ENCODE measurements around the gene OR4B1.
"Not testable (repeated sequence)": the region's sequence is repeated elsewhere in the genome, so short reads cannot be mapped to it uniquely, and the experiment has no call there.

The OR4B1 gene

DNA sequence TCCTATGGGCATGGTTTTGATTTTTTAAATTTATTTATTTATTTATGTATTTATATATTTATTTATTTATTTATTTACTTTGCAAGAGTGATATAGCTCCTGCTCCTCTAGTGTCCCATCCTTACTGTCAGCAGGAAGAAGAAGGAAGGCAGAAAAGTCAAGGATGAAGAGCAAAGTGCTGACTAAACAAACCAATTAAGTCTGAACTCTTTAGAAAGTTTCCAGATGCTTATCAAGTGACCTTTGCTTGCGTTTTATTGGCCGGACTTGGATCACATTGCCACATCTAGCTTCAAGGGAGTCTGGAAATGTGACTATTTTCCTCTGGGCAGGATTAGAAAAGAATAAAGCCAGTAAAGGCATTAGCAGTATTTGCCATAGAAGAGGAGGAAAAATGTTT, 8.7 kb upstream of the OR4B1 start:
- DNase-seq (ENCODE audit: low read depth): no peak
- TF ChIP-seq, protein P1, sequence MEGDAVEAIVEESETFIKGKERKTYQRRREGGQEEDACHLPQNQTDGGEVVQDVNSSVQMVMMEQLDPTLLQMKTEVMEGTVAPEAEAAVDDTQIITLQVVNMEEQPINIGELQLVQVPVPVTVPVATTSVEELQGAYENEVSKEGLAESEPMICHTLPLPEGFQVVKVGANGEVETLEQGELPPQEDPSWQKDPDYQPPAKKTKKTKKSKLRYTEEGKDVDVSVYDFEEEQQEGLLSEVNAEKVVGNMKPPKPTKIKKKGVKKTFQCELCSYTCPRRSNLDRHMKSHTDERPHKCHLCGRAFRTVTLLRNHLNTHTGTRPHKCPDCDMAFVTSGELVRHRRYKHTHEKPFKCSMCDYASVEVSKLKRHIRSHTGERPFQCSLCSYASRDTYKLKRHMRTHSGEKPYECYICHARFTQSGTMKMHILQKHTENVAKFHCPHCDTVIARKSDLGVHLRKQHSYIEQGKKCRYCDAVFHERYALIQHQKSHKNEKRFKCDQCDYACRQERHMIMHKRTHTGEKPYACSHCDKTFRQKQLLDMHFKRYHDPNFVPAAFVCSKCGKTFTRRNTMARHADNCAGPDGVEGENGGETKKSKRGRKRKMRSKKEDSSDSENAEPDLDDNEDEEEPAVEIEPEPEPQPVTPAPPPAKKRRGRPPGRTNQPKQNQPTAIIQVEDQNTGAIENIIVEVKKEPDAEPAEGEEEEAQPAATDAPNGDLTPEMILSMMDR (IDR thresholded peaks at IDR 0.05; ENCODE audit: insufficient read depth, low read depth, low read length, missing control alignments): no peak
- H3K4me3 ChIP-seq (ENCODE audit: low read length): no peak overlapping the region

- TF ChIP-seq, protein P1 (IDR thresholded peaks at IDR 0.05; ENCODE audit: insufficient read depth, low read depth, low read length, missing control alignments): no peak
- DNase-seq (ENCODE audit: low read depth): no peak
- H3K4me3 ChIP-seq (ENCODE audit: low read length): no peak overlapping the region
Observed at GRCh38 chr11:48210052-48210451, 6.6 kb upstream of the OR4B1 start.

- TF ChIP-seq, protein P1 (IDR thresholded peaks at IDR 0.05; ENCODE audit: insufficient read depth, low read depth, low read length, missing control alignments): no peak
- no peak overlapping the region for H3K4me3 ChIP-seq (ENCODE audit: low read length)
- DNase-seq (ENCODE audit: low read depth): no peak
Observed at GRCh38 chr11:48228761-48229160, 12.2 kb downstream of the OR4B1 start.

GRCh38 chr11:48230057-48230456, 13.4 kb downstream of the OR4B1 start:
- H3K4me3 ChIP-seq (ENCODE audit: low read length); DNase-seq (ENCODE audit: low read depth): not testable (repeated sequence)

- TF ChIP-seq, protein P1 (IDR thresholded peaks at IDR 0.05; ENCODE audit: insufficient read depth, low read depth, low read length, missing control alignments): no peak
- DNase-seq (ENCODE audit: low read depth): no peak
- H3K4me3 ChIP-seq (ENCODE audit: low read length): no peak overlapping the region
Observed at GRCh38 chr11:48237727-48238126, 21.1 kb downstream of the OR4B1 start.

DNA sequence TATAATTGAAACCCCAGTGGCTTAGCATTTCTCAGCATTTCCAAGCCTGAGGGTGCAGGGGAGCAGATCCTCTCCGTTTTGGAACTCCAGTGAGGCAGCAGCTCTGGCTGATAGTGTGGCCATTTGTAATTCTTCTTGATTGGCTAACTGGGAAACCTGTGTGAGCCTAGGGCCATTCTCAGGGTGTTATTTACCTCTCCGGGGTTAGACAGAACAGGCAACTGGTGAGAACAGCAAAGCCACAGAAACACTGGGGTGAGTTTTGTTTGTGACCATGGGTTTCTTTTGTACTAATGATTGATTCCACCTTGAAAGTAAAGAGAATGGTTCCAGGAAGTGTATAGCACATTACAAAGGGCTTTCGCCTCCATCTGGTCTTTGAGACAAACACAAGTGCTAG, 25.9 kb downstream of the OR4B1 start:
- H3K4me3 ChIP-seq (ENCODE audit: low read length): no peak overlapping the region
- TF ChIP-seq, protein P1 (IDR thresholded peaks at IDR 0.05; ENCODE audit: insufficient read depth, low read depth, low read length, missing control alignments): no peak
- DNase-seq (ENCODE audit: low read depth): no peak

GRCh38 chr11:48244804-48245203, 28.2 kb downstream of the OR4B1 start, which contains the start of gene OR4X2:
TSS of gene OR4X2 (plus strand) at chr11:48245104. CDS start at chr11:48245104, 0 bp downstream.
- DNase-seq (ENCODE audit: low read depth): no peak
- H3K4me3 ChIP-seq (ENCODE audit: low read length): no peak within 1 kb of the TSS
- TF ChIP-seq, protein P1 (IDR thresholded peaks at IDR 0.05; ENCODE audit: insufficient read depth, low read depth, low read length, missing control alignments): no peak
